Skin epidermis (tissue), 12 donors: ENCODE results near the gene AMD1.
A peak's percentile ranks its signal among the peaks of the same experiment; 100 is the strongest.
"Not testable (repeated sequence)": the region's sequence is repeated elsewhere in the genome, so short reads cannot be mapped to it uniquely, and the experiment has no call there.

ENCODE experiments used
- H3K27ac ChIP-seq, 21 experiments: fragments of 200-600 bp; sonication (generic) in 11 of 21; one replicate each; pipeline ENCODE4 v1.5.0; 2020; ENCODE audit warnings: mild to moderate bottlenecking in 3 of 21, inconsistent platforms in 2 of 21, moderate library complexity in 2 of 21
- H3K4me3 ChIP-seq, 7 experiments: fragments of 200-600 bp; sonication (generic) in 2 of 7; one replicate each; pipeline ENCODE4 v1.5.0; 2020; ENCODE audit warnings: inconsistent platforms in 2 of 7, mild to moderate bottlenecking in 2 of 7, moderate library complexity in 1 of 7

Gene AMD1

GRCh38 chr6:110873981-110874879 lies at the start of gene AMD1:
Gene AMD1, plus strand, starts transcription at chr6:110874785. Its CDS starts 321 bp downstream, at chr6:110875106.
- Histone ChIP-seq H3K27ac (peak within 1 kb of the TSS; percentile 58 to 99 (median 95)), H3K4me3 (peak within 1 kb of the TSS; percentile 82 to 99 (median 91))

GRCh38 chr6:110826236-110827129 lies 48.1 kb upstream of the AMD1 start:
- Histone ChIP-seq H3K4me3 (no peak overlapping the region), H3K27ac (peak overlapping the region in 13 of 21 experiments; percentile 4 to 62 (median 42))

GRCh38 chr6:110828396-110828795 lies 46.2 kb upstream of the AMD1 start:
- no peak overlapping the region for H3K4me3 ChIP-seq
- peak overlapping the region in 3 of 21 experiments; percentile 10 to 50 (median 11) for H3K27ac ChIP-seq

- Histone ChIP-seq H3K4me3 (no peak overlapping the region), H3K27ac (no peak overlapping the region)
These were observed 43.2 kb upstream of the AMD1 start for GRCh38 chr6:110831405-110831804.

GRCh38 chr6:110833831-110834230 lies 40.8 kb upstream of the AMD1 start:
- H3K4me3 ChIP-seq, result no peak overlapping the region

GRCh38 chr6:110835751-110836150 lies 38.8 kb upstream of the AMD1 start:
- H3K27ac ChIP-seq, H3K4me3 ChIP-seq: not testable (repeated sequence)

More at GRCh38 chr6:110833831-110834230, 40.8 kb upstream of the AMD1 start:
- no peak overlapping the region for H3K27ac ChIP-seq

GRCh38 chr6:110841266-110841665 lies 33.3 kb upstream of the AMD1 start:
- Histone ChIP-seq H3K4me3 (no peak overlapping the region), H3K27ac (peak overlapping the region in 1 of 21 experiments; percentile 7)

- H3K27ac ChIP-seq, result no peak overlapping the region
- no peak overlapping the region for H3K4me3 ChIP-seq
These were observed 24.8 kb upstream of the AMD1 start for GRCh38 chr6:110849781-110850180.

- H3K27ac ChIP-seq, result peak overlapping the region in 1 of 21 experiments; percentile 40
- H3K4me3 ChIP-seq, result no peak overlapping the region
These were observed 21.8 kb upstream of the AMD1 start for GRCh38 chr6:110852773-110853172.

- peak overlapping the region in 12 of 21 experiments; percentile 14 to 67 (median 44) for H3K27ac ChIP-seq
These were observed 20.7 kb upstream of the AMD1 start for GRCh38 chr6:110853754-110854477.

GRCh38 chr6:110856296-110856695 lies 18.3 kb upstream of the AMD1 start:
- H3K27ac ChIP-seq, result no peak overlapping the region
- no peak overlapping the region for H3K4me3 ChIP-seq

More at GRCh38 chr6:110853754-110854477, 20.7 kb upstream of the AMD1 start:
- H3K4me3 ChIP-seq, result no peak overlapping the region

- no peak overlapping the region for H3K4me3 ChIP-seq
- no peak overlapping the region for H3K27ac ChIP-seq
These were observed 16.6 kb upstream of the AMD1 start for GRCh38 chr6:110858016-110858415.

- H3K27ac ChIP-seq, result peak overlapping the region in 2 of 21 experiments; percentile 43 to 69
- H3K4me3 ChIP-seq, result peak overlapping the region in 1 of 7 experiments; percentile 8
These were observed 15.9 kb upstream of the AMD1 start for GRCh38 chr6:110858562-110859214.

- Histone ChIP-seq H3K27ac (peak overlapping the region in 9 of 21 experiments; percentile 9 to 69 (median 43)), H3K4me3 (peak overlapping the region in 1 of 7 experiments; percentile 8)
These were observed 15.2 kb upstream of the AMD1 start for GRCh38 chr6:110859335-110859792.

- H3K27ac ChIP-seq, result no peak overlapping the region
These were observed 9.8 kb upstream of the AMD1 start for GRCh38 chr6:110864824-110865223.

GRCh38 chr6:110874880-110875547 lies 429 bp downstream of the AMD1 start:
- Histone ChIP-seq H3K4me3 (peak overlapping the region; percentile 82 to 99 (median 91)), H3K27ac (peak overlapping the region; percentile 58 to 99 (median 95))

More at GRCh38 chr6:110864824-110865223, 9.8 kb upstream of the AMD1 start:
- no peak overlapping the region for H3K4me3 ChIP-seq

GRCh38 chr6:110875548-110876169 lies 1.1 kb downstream of the AMD1 start:
- H3K4me3 ChIP-seq, result peak overlapping the region; percentile 82 to 99 (median 91)
- H3K27ac ChIP-seq, result peak overlapping the region; percentile 58 to 99 (median 95)
